ENCODE data around the gene ZNF148.

The ZNF148 gene

DNA sequence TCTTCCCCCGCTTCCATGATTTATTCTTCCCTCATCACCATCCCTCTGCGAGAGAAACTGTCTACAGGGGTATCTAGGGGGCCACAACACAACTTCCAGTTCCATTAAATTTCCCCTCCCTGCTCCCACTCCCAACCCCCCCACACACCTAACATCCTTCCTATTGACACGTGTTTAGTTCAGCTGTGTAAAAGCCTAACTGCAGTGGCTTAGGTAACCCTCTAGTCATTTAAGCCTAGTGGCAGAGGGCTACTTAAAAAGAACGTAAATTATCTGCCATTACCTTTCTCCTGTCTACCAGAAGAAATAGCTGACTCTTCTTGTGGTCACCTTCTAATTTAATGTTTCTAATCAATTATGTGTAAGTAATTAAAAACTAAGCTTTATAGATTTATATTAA is 56.3 kb downstream of the ZNF148 start:
- ChIA-PET POLR2A (no interaction called here), CTCF (interaction anchor here (1.1 kb wide), 1 partner anchor 27 kb away, joined by 3 read pairs; no protein-coding TSS in a partner anchor)
- no peak for DNase-seq (ENCODE audit: low read depth, low spot score)
- TF ChIP-seq, protein P1, sequence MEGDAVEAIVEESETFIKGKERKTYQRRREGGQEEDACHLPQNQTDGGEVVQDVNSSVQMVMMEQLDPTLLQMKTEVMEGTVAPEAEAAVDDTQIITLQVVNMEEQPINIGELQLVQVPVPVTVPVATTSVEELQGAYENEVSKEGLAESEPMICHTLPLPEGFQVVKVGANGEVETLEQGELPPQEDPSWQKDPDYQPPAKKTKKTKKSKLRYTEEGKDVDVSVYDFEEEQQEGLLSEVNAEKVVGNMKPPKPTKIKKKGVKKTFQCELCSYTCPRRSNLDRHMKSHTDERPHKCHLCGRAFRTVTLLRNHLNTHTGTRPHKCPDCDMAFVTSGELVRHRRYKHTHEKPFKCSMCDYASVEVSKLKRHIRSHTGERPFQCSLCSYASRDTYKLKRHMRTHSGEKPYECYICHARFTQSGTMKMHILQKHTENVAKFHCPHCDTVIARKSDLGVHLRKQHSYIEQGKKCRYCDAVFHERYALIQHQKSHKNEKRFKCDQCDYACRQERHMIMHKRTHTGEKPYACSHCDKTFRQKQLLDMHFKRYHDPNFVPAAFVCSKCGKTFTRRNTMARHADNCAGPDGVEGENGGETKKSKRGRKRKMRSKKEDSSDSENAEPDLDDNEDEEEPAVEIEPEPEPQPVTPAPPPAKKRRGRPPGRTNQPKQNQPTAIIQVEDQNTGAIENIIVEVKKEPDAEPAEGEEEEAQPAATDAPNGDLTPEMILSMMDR (IDR thresholded peaks at IDR 0.05; ENCODE audit: insufficient read depth, low read length, missing control alignments), result no peak
- no peak overlapping the region for H3K4me3 ChIP-seq (ENCODE audit: low read depth, low read length)

DNA sequence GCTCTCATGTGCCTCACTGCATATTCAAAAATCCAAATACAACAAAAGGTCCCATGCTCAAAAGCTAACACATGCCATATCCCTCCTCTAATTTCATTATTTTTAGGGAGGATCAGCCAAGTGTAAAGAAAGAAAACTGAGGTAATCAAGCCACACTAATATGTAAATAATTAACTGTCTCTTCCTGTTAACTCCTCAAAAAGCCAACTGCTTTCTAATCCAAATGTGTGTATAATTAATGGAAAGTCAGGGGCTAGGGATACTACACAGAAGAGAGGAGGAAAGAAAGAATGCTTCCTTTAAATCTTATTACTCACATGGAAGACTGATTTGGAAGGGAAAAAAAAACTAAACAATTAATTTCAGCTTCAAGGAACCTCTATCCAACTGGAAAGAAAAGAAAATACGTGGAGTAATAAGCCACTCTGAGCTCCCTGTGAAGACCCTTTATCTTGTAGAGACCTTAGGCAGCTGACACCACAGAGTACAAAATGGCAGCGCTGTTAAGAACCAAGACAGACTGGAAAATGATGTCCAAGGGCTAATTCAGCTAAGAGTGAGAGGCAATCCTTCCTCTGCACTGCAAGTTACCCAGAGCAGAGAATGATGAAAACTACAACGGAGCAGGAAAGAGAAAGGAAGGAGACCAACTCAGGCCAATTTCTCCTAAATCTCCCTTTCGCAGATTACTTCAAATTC is 56.8 kb downstream of the ZNF148 start:
- DNase-seq (ENCODE audit: low read depth, low spot score), result no peak
- ChIA-PET CTCF (no interaction called here), POLR2A (no interaction called here)
- no peak overlapping the region for H3K4me3 ChIP-seq (ENCODE audit: low read depth, low read length)
- TF ChIP-seq, protein P1 (IDR thresholded peaks at IDR 0.05; ENCODE audit: insufficient read depth, low read length, missing control alignments), result no peak

DNA sequence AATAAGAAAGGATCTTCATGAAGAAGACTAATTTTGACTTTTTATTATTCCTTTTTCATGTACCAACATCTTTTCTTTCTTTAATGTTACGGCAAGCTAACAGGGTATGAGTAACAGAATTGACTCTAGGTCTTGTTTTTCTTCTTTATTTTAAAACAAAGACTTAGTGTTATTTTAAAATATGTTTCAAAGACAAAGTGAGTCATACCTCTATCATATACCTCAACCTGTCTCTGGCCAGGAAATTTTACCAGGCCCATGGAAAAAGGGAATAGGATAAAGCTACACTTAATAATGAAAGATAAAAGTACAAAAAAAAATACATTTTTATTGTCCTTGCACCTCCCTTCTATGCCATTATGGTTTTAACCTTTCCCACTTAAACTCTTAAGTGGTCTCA is 57.4 kb downstream of the ZNF148 start:
- H3K4me3 ChIP-seq (ENCODE audit: low read depth, low read length), result no peak overlapping the region
- CTCF ChIA-PET, result no interaction called here
- POLR2A ChIA-PET, result no interaction called here
- TF ChIP-seq, protein P1 (IDR thresholded peaks at IDR 0.05; ENCODE audit: insufficient read depth, low read length, missing control alignments), result no peak
- no peak for DNase-seq (ENCODE audit: low read depth, low spot score)

DNA sequence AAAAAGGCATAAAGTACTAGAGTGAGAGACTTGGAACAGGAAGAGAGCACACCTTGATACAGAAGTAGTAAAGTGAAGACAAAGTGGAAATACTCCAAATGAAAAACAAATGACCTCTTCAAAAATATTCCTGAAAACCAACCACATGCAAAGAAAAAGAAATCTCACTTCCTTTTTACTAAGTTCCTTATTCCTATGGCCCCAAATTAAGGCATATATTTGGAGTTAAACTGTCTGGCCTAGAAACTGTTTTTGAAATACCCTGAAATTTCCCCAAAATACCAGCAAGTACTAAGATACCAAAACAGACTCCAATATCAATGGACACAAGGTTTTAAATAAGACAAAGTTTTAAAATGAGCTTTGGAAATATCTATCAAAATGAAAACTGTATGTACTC is 58.2 kb downstream of the ZNF148 start:
- POLR2A ChIA-PET, result no interaction called here
- no peak overlapping the region for H3K4me3 ChIP-seq (ENCODE audit: low read depth, low read length)
- CTCF ChIA-PET, result no interaction called here
- no peak for DNase-seq (ENCODE audit: low read depth, low spot score)
- TF ChIP-seq, protein P1 (IDR thresholded peaks at IDR 0.05; ENCODE audit: insufficient read depth, low read length, missing control alignments), result no peak

DNA sequence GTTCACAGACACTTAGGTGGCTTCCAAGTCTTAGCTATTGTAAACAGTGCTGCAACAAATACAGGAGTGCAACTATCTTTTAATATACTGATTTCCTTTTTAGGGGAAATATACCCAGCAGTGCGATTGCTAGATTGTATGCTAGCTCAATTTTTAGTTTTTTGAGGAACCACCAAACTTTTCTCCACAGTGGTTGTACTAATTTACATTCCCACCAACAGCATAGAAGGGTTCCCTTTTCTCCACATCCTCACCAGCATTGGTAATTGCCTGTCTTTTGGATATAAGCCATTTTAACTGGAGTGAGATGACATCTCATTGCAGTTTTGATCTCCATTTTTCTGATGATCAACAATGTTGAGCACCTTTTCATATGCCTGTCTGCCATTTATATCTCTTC is 58.9 kb downstream of the ZNF148 start:
- POLR2A ChIA-PET, result no interaction called here
- DNase-seq (ENCODE audit: low read depth, low spot score), result no peak
- CTCF ChIA-PET, result interaction anchor here (0.6 kb wide), 1 partner anchor 48 kb away, joined by 4 read pairs; no protein-coding TSS in a partner anchor
- no peak overlapping the region for H3K4me3 ChIP-seq (ENCODE audit: low read depth, low read length)
- TF ChIP-seq, protein P1 (IDR thresholded peaks at IDR 0.05; ENCODE audit: insufficient read depth, low read length, missing control alignments), result no peak

DNA sequence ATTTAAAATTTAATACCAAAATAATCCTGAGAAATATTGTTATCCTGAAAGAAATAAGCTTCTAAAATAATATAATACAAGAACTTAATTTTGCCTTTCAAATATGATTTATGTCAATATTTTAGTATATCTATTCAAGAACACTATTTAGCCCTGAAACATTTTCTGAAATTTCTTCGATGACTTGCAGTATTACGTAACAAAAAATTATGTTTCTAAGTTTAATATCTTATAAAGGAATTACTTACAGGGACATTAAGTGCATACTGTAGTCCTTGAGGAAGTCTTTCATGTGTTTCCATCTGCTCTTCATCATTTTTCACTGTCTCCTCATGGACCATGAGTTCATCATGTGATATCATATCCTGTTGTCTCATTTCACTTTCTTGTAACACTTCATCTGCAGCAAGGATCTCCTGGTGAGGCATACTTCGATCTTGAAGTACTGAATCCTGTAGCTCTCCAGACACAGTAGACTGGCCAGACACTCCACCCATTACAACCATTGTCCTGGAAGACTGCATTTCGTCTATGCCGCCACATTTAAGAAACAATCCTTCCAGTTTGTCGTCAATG is 62.0 kb downstream of the ZNF148 start:
- POLR2A ChIA-PET, result no interaction called here
- TF ChIP-seq, protein P1 (IDR thresholded peaks at IDR 0.05; ENCODE audit: insufficient read depth, low read length, missing control alignments), result no peak
- no peak overlapping the region for H3K4me3 ChIP-seq (ENCODE audit: low read depth, low read length)
- no peak for DNase-seq (ENCODE audit: low read depth, low spot score)
- CTCF ChIA-PET, result no interaction called here
